H1 (cell line): Measurements from ENCODE around the gene JMJD7. TPM values are rescaled to one million over a fixed set of nuclear protein-coding genes. Genes with fewer than 3 reads are reported as not detected.

Experiments used
- NANOG ChIP-seq: IDR thresholded peaks from 2 replicates; pipeline ENCODE4 v1.6.1; 2011; ENCODE audit warnings: low read length, low read depth, mild to moderate bottlenecking, inconsistent platforms; ENCODE audit not compliant: insufficient read depth, poor library complexity, severe bottlenecking
- RNF2 ChIP-seq: fragments of 200-900, 300-1000 bp; sonication (generic); IDR thresholded peaks from 2 replicates; pipeline ENCODE4 v1.7.1; 2016; ENCODE audit warnings: borderline replicate concordance, low read depth, mild to moderate bottlenecking, antibody characterized with exemption, low read length; ENCODE audit not compliant: poor library complexity, severe bottlenecking; ENCODE audit errors: missing control alignments
- SUZ12 ChIP-seq: fragments of 200-600 bp; sonication (generic); IDR thresholded peaks from 2 replicates; pipeline ENCODE4 v1.6.1; 2012; ENCODE audit warnings: mild to moderate bottlenecking, inconsistent platforms, low read length, moderate library complexity, mixed read lengths
- polyA plus RNA-seq, 7 experiments: library from polyadenylated mRNA; depleted of rRNA in 3 of 7; stranded (reverse) in 5 of 7; unstranded in 2 of 7; fragments of >200 nt in 5 of 7; fragments of 200-250 nt in 2 of 7; gene quantifications; 1 replicate in 5 of 7; 2 replicates in 1 of 7; 4 replicates in 1 of 7; pipeline versions ENCODE4 v1.2.1 to v1.2.3, GENCODE V29; 2011 to 2013; ENCODE audit warnings: missing spikeins in 2 of 7, mixed read lengths in 2 of 7
- total RNA-seq: library from RNA; stranded (reverse); fragmentation: NEBNext Ultra II Directional; extraction: Animal tissue kit (Norgen Biotek cat#: 25700); gene quantifications from 2 replicates; pipeline ENCODE4 v1.2.1, GENCODE V29; 2021

The JMJD7 gene
- total and polyA plus RNA-seq, 2 of the 8 experiments (the other 6 are each of a cell fraction or from before 2014, with no cell fraction given): 15.0 to 20.0 TPM

- TF ChIP-seq NANOG (no peak), SUZ12 (no peak), RNF2 (no peak)
Observed at GRCh38 chr15:41832875-41833274, 5.0 kb downstream of the JMJD7 start (continued).
